SK-N-SH (cell line): Measurements from ENCODE around the gene HELT. TPM values are rescaled to one million over a fixed set of nuclear protein-coding genes. Genes with fewer than 3 reads are reported as not detected.

Source experiments
- CTCF ChIA-PET: fragments of 300-600, 350-600 bp; formaldehyde crosslinking; extraction: SDS; loops from one replicate; lab custom pipeline; 2021; lab: Yijun Ruan, JAX
- POLR2A ChIA-PET: fragments of 350-600 bp; sonication (Branson Sonifier 250); formaldehyde crosslinking; extraction: SDS; loops from one replicate; lab custom pipeline; 2020; ENCODE audit warnings: antibody characterized with exemption, inconsistent platforms; lab: Yijun Ruan, JAX
- DNase-seq: peaks from one replicate; pipeline ENCODE4 v3.0.0; 2012
- H2AFZ ChIP-seq: fragments of 200-600 bp; sonication (generic); 2 replicates; pipeline ENCODE4 v1.8.1; 2016; ENCODE audit warnings: antibody characterized with exemption, mild to moderate bottlenecking, low read depth
- H3F3A ChIP-seq: fragments of 200-600 bp; sonication (generic); replicated peaks from 2 replicates; pipeline ENCODE3; 2016; ENCODE audit warnings: antibody characterized with exemption, mild to moderate bottlenecking; ENCODE audit not compliant: insufficient read depth
- H3K27ac ChIP-seq, 2 experiments: fragments of 200-500 bp in 1 of 2; fragments of 200-600 bp in 1 of 2; sonication (Bioruptor generic) in 1 of 2; sonication (generic), shearing (Covaris generic) in 1 of 2; 2 replicates each; pipeline versions ENCODE4 v1.5.1 to v1.6.1; 2014 to 2016; ENCODE audit warnings: low read depth in 2 of 2, inconsistent platforms in 1 of 2, low read length in 1 of 2, mild to moderate bottlenecking in 1 of 2, mixed read lengths in 1 of 2
- H3K27me3 ChIP-seq: fragments of 200-600 bp; sonication (generic), shearing (Covaris generic); 2 replicates; pipeline ENCODE4 v1.6.1; 2016; ENCODE audit warnings: mixed run types; ENCODE audit not compliant: insufficient read depth
- H3K36me3 ChIP-seq, 2 experiments: fragments of 200-500 bp in 1 of 2; fragments of 200-600 bp in 1 of 2; sonication (Bioruptor generic) in 1 of 2; sonication (generic) in 1 of 2; replicated peaks in 1 of 2; 2 replicates each; pipeline versions ENCODE3 to v1.5.1; 2014 to 2016; ENCODE audit warnings: low read length in 1 of 2, mild to moderate bottlenecking in 1 of 2; ENCODE audit not compliant: insufficient read depth in 2 of 2, control insufficient read depth in 1 of 2
- H3K4me1 ChIP-seq, 2 experiments: fragments of 200-500 bp in 1 of 2; fragments of 200-600 bp in 1 of 2; sonication (Bioruptor generic) in 1 of 2; sonication (generic), shearing (Covaris generic) in 1 of 2; 2 replicates each; pipeline versions ENCODE4 v1.5.1 to v1.6.1; 2014 to 2016; ENCODE audit warnings: low read depth in 1 of 2, low read length in 1 of 2, mixed run types in 1 of 2; ENCODE audit not compliant: insufficient read depth in 2 of 2, control insufficient read depth in 1 of 2
- H3K4me2 ChIP-seq: fragments of 200-600 bp; sonication (generic), shearing (Covaris generic); 2 replicates; pipeline ENCODE4 v1.6.1; 2017; ENCODE audit warnings: mixed run types
- H3K4me3 ChIP-seq, 2 experiments: fragments of 200-500 bp in 1 of 2; fragments of 200-600 bp in 1 of 2; sonication (Bioruptor generic) in 1 of 2; sonication (generic), shearing (Covaris generic) in 1 of 2; 2 replicates each; pipeline versions ENCODE4 v1.5.1 to v1.8.1; 2014 to 2016; ENCODE audit warnings: low read depth in 2 of 2, inconsistent platforms in 1 of 2, low read length in 1 of 2, mild to moderate bottlenecking in 1 of 2, mixed read lengths in 1 of 2, moderate library complexity in 1 of 2
- H3K79me2 ChIP-seq: fragments of 200-600 bp; sonication (generic); 2 replicates; pipeline ENCODE4 v1.8.1; 2017; ENCODE audit warnings: mild to moderate bottlenecking; ENCODE audit not compliant: insufficient read depth
- H3K9ac ChIP-seq: fragments of 200-600 bp; sonication (generic); 2 replicates; pipeline ENCODE4 v1.6.1; 2017; ENCODE audit warnings: mixed run types
- H3K9me2 ChIP-seq: fragments of 200-600 bp; sonication (generic); 2 replicates; pipeline ENCODE4 v1.6.1; 2017; ENCODE audit warnings: mixed run types
- H3K9me3 ChIP-seq: fragments of 200-600 bp; sonication (generic); 2 replicates; pipeline ENCODE4 v1.6.1; 2017; ENCODE audit warnings: mixed run types, mild to moderate bottlenecking, moderate library complexity
- H4K20me1 ChIP-seq: fragments of 200-600 bp; sonication (generic); 2 replicates; pipeline ENCODE4 v1.6.1; 2017; ENCODE audit warnings: mild to moderate bottlenecking, mixed run types; ENCODE audit not compliant: insufficient read depth
- CHD2 ChIP-seq: fragments of 150-350 bp; IDR thresholded peaks from 2 replicates; pipeline ENCODE4 v1.6.1; 2018; ENCODE audit warnings: low read length; ENCODE audit not compliant: partially characterized antibody
- CTCF ChIP-seq: fragments of 200-600 bp; sonication (generic); IDR thresholded peaks from 2 replicates; pipeline ENCODE4 v1.6.1; 2017; ENCODE audit warnings: antibody characterized with exemption, mild to moderate bottlenecking, moderate library complexity
- EP300 ChIP-seq, 2 experiments: IDR thresholded peaks; 2 replicates each; pipeline versions ENCODE4 v1.4.0 to v1.6.1; 2012; ENCODE audit warnings: borderline replicate concordance in 1 of 2, low read depth in 1 of 2, low read length in 1 of 2
- EZH2phosphoT487 ChIP-seq: fragments of 200-600 bp; sonication (generic); IDR thresholded peaks from 2 replicates; pipeline ENCODE4 v1.6.1; 2017; ENCODE audit warnings: low read depth, mixed run types, mild to moderate bottlenecking, antibody characterized with exemption, moderate library complexity, borderline replicate concordance
- GABPA ChIP-seq: IDR thresholded peaks from 2 replicates; pipeline ENCODE4 v1.4.0; 2012; ENCODE audit warnings: low read depth, mild to moderate bottlenecking
- MAX ChIP-seq: IDR thresholded peaks from 2 replicates; pipeline ENCODE4 v1.4.0; 2012; ENCODE audit warnings: low read depth
- NFIC ChIP-seq: IDR thresholded peaks from 2 replicates; pipeline ENCODE4 v1.4.0; 2012; ENCODE audit warnings: borderline replicate concordance
- NRF1 ChIP-seq: IDR thresholded peaks from 2 replicates; pipeline ENCODE4 v1.6.1; 2012; ENCODE audit warnings: low read depth, mild to moderate bottlenecking, low read length
- PBX3 ChIP-seq: IDR thresholded peaks from 2 replicates; pipeline ENCODE4; 2012
- RAD21 ChIP-seq: IDR thresholded peaks from 2 replicates; pipeline ENCODE4 v1.6.1; 2012; ENCODE audit warnings: mild to moderate bottlenecking, low read length
- SMC3 ChIP-seq: IDR thresholded peaks from 2 replicates; pipeline ENCODE4 v1.6.1; 2012; ENCODE audit warnings: low read depth, low read length, improper control_type of control experiment
- TAF1 ChIP-seq: IDR thresholded peaks from 2 replicates; pipeline ENCODE4 v1.6.1; 2012; ENCODE audit warnings: low read depth, mild to moderate bottlenecking, low read length, moderate library complexity, borderline replicate concordance
- TCF12 ChIP-seq: IDR thresholded peaks from 2 replicates; pipeline ENCODE4 v1.4.0; 2012
- TEAD4 ChIP-seq: IDR thresholded peaks from 2 replicates; pipeline ENCODE4 v1.4.0; 2012; ENCODE audit warnings: mild to moderate bottlenecking, borderline replicate concordance; ENCODE audit not compliant: insufficient read depth
- YY1 ChIP-seq: IDR thresholded peaks from 2 replicates; pipeline ENCODE4 v1.4.0; 2012; ENCODE audit warnings: low read depth, mild to moderate bottlenecking
- ZBTB33 ChIP-seq: IDR thresholded peaks from 2 replicates; pipeline ENCODE4 v1.4.0; 2012; ENCODE audit warnings: low read depth, borderline replicate concordance
- WGBS: methylation state at CpG from one replicate; pipeline ENCODE4 v1.1.6; 2017; ENCODE audit warnings: low lambda C conversion rate; 5-methylcytosine and 5-hydroxymethylcytosine counted together
- polyA plus RNA-seq, 3 experiments: library from polyadenylated mRNA; depleted of rRNA; stranded (reverse); fragments of >200 nt; gene quantifications; 2 replicates each; pipeline ENCODE4 v1.2.3, GENCODE V29; 2012

The HELT gene
- polyA plus RNA-seq, 1 of the 3 experiments (the other 2 are of a cell fraction): not detected

- H3K79me2 ChIP-seq: no peaks in the 10 kb centered on the region
Observed at GRCh38 chr4:184991860-184992259, 26.4 kb upstream of the HELT start.

More at GRCh38 chr4:184991860-184992259, 26.4 kb upstream of the HELT start:
- Histone ChIP-seq H2AFZ (no peak overlapping the region), H3K27me3 (peaks cover 10% of the 10 kb centered on the region; the same call in 1 of the 2 replicates), H4K20me1 (no peaks in the 10 kb centered on the region), H3K9me2 (no peaks in the 10 kb centered on the region), H3F3A (no peaks in the 10 kb centered on the region), H3K9ac (no peak overlapping the region), H3K27ac (no peak overlapping the region), H3K4me1 (no peaks in the 10 kb centered on the region), H3K4me2 (no peak overlapping the region), H3K36me3 (no peaks in the 10 kb centered on the region), H3K4me3 (no peak overlapping the region), H3K9me3 (no peaks in the 10 kb centered on the region)
- ChIA-PET POLR2A (no interaction called here), CTCF (interaction anchor here (1.0 to 1.5 kb wide), 5 partner anchors 8 to 258 kb away, joined by 3 to 4 read pairs (median 4); partner anchors contain the start of gene CENPU)
- no peak for DNase-seq
- TF ChIP-seq TCF12 (no peak), RAD21 (no peak), PBX3 (no peak), NFIC (no peak), ZBTB33 (no peak), SMC3 (no peak), NRF1 (no peak), CTCF (no peak), CHD2 (no peak), TAF1 (no peak), MAX (no peak), TEAD4 (no peak), GABPA (no peak), YY1 (no peak), EP300 (IDR thresholded peaks at IDR 0.05; ENCODE audit: borderline replicate concordance in 1 of 2, low read depth in 1 of 2, low read length in 1 of 2) (no peak), EZH2phosphoT487 (no peak)
- 39% methylated on average over 6 of the region's 6 CpGs for WGBS
